Measurements from ENCODE around the gene NACAD.
A peak's percentile ranks its signal among the peaks of the same experiment; 100 is the strongest.

Gene NACAD

GRCh38 chr7:45112648-45113047 is 23.9 kb upstream of the NACAD start:
- no peak for DNase-seq

DNA sequence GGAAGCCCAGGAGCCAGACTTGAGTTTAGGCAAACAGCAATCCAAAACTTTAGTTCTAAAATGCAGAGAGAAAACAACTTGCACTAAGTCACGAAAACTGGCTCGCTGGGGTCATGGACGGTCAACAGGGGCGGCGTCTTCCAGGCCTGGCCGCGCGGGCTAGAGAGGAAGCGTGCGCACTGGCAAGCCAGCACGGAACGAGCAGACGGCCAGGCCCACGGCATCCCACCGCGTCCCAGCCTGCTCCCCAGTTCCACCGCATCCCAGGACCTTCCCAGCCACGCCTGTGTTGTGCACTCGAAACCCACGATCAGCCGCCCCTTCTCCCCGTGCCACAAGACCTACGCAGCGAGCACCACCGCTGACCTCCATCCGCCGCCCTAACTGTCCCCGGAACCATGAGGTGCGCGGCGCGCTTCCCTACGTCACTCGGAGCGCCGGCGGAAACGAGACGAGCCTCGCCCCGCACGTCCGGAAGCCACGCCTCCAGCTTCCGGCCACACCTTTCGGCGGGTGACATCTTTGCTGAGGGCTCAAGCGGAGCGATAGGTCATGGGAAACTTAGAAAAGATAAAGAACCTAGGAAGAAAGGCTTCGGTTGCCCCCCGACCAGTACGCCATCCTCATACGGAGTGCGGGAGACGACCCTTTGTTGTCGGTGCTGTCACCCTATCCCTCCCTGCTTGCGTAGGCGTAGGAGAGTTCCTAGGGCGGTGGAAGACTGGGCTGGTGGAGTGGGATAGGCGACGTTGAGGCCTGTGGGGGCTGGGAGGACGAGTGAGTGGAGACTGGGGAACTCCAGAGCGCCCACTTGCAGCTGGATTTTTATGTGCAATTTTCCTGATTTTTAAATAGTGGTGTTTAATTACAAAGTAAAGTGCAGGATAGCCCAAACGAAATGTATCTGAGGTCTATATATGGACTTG is 22.8 kb upstream of the NACAD start, which contains the start of gene TBRG4:
TSS of gene TBRG4 (minus strand) at position 400 of the 926 bp plus-strand sequence. CDS start 2,460 bp downstream, outside the sequence.
- DNase-seq: peak; percentile 92

DNA sequence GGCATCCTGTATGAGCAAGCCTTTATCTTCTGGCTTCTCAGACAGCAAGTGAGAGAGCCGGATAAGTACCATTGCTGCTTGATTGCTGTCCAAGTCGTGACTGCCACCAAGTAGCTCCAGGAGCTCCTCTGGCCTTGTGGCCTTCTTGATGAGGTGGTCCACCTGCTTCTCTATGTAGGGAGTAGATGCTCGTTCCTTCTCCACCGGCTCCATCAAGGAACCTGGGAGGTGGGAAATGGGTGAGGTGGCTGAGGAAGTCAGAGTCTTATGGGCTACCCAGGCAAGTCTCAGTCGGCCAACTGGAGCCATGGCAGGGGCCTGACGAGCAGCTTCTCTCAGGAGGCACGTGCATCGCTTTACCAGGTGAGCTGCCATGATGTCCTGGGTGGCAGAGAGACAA is 20.1 kb upstream of the NACAD start:
- DNase-seq: no peak

GRCh38 chr7:45107356-45107755 is 18.6 kb upstream of the NACAD start:
- no peak for DNase-seq

GRCh38 chr7:45106820-45107219 is 18.1 kb upstream of the NACAD start:
- no peak for DNase-seq

GRCh38 chr7:45105588-45106188 is 16.9 kb upstream of the NACAD start:
- DNase-seq: no peak

GRCh38 chr7:45104844-45105587 is 16.2 kb upstream of the NACAD start:
- DNase-seq: no peak

- no peak for DNase-seq
Observed at GRCh38 chr7:45103958-45104843, 15.4 kb upstream of the NACAD start.

- no peak for DNase-seq
Observed at GRCh38 chr7:45102785-45103712, 14.3 kb upstream of the NACAD start.

DNA sequence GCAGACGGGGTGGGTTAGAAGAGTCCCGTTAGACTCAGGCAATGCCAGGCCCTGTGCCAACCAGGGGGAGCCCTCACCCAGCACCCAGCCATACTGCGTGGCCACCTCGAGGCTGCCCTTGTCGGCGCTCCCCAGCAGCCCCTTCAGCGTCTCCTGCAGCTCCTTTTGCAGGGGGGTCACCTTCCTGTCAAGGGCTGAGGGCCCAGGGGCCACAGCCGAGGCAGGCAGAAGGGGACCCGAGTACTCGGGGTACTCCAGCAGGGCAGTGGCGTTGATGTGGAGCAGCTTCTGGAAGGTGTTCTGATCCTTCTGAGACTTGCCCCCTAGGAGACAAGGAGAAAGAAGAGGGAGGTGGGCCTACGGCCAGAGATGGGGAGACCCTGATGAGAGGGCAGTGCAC is 13.0 kb upstream of the NACAD start:
- no peak for DNase-seq

GRCh38 chr7:45100761-45101480 is 12.2 kb upstream of the NACAD start:
- no peak for DNase-seq

DNA sequence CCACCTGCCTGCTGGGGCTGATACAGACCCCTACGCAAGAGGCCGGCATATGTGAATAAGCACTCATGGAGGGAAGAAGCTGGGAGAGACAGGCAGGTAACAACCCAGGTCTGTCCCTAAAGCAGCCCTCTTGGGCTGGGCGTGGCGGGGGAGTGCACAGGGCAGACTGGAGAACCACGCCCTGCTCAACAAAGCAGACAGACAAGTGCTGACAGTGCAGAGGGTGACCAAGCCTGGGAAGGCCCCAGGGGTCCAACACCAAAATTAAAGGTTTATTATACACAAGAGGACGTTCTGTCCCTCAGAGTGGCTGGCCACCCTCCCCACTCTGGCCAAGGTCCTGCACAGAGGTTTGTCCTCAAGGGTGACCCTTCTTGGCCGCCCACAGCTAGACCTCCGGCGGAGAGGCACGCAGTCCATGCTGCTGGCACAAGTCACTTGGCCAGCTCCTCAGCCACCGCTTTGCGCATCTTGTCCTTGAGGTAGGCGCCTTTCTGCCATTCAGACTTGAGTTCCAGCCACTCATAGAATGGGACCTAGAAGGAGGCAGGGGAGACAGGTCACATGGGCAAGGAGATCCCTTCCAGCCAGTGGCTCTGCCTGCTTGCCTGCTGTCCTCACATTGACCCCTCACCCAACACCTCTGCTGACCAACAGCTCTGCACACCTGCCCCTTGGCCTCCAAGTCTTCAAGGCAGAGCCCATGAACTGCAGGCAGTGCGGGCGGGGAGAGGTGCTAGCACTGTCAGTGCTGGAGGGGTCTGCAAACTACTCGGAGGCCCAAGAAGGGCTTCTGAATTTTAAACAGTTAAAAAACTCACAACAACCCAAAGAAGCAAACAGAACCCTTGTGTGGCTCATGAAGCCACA is 11.4 kb upstream of the NACAD start:
- no peak for DNase-seq

- DNase-seq: no peak
Observed at GRCh38 chr7:45098983-45099839, 10.4 kb upstream of the NACAD start.

DNA sequence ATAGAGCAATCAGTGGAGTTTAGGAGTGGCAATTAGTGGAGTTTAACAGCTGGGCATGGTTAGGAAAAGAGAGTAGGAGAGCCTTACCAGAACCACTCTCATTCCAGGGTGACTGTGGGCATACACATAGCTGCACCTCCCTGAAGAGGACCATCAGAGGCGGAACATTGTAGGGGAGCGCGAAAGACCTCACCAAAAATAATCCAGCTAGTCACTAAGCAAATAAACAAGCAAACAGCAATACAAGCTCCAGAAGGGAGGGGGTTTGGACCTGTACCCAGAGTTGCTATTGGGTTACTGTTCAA is 4.1 kb upstream of the NACAD start:
- DNase-seq: no peak

GRCh38 chr7:45092100-45092930 is 3.5 kb upstream of the NACAD start:
- peak; percentile 15 for DNase-seq

GRCh38 chr7:45089341-45089891 is 647 bp upstream of the NACAD start:
- DNase-seq: peak; percentile 59

- no peak for DNase-seq
Observed at GRCh38 chr7:45088146-45088701, 545 bp downstream of the NACAD start.
